Endothelial cell of umbilical vein (primary cell): Measurements from ENCODE around the gene CACNA2D3.

Experiments used
- EZH2 ChIP-seq: IDR thresholded peaks from 2 replicates; pipeline ENCODE4 v1.6.1; 2012; ENCODE audit warnings: borderline replicate concordance, low read depth, mild to moderate bottlenecking, moderate library complexity, low read length, inconsistent platforms; ENCODE audit not compliant: severe bottlenecking
- JUN ChIP-seq: IDR thresholded peaks from 2 replicates; pipeline ENCODE4 v1.6.1; 2011; ENCODE audit warnings: borderline replicate concordance, low read depth; ENCODE audit not compliant: insufficient read length, insufficient read depth
- POLR2AphosphoS5 ChIP-seq: IDR thresholded peaks from 2 replicates; pipeline ENCODE4 v1.6.1; 2012; ENCODE audit warnings: low read depth, mild to moderate bottlenecking, control low read depth, low read length, moderate library complexity; ENCODE audit not compliant: insufficient read depth
- TF ChIP-seq, protein P1 (sequence below), 2 donors: IDR thresholded peaks; 1 replicate in 1 of 2; 2 replicates in 1 of 2; pipeline ENCODE4 v1.5.1; 2011; ENCODE audit warnings: low read length in 2 of 2, mild to moderate bottlenecking in 2 of 2, moderate library complexity in 2 of 2, control low read depth in 1 of 2, inconsistent platforms in 1 of 2, low read depth in 1 of 2; ENCODE audit not compliant: insufficient read depth in 1 of 2; ENCODE audit errors: extremely low read depth in 1 of 2

DNA sequence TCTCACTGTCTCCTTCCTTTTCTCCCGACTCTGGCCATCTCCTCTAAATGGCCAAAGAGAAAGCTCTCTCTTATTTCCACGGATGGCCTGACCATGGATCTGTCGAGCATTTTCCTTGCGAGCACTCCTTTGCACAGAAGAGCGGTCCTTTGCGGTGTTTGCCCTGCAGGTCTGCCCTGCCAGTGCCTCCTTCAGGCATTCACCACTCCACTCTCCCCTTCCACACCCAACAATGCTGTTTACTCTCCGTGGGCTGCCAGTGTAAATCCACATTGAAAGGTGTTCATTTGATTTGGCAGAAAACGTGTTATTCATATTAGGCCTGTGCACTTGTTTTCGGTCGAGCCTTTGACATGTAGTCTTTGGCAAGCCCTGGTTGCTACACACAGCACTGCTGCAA lies 49.6 kb downstream of the CACNA2D3 start:
- no peak for TF ChIP-seq EZH2
- TF ChIP-seq, protein P1, sequence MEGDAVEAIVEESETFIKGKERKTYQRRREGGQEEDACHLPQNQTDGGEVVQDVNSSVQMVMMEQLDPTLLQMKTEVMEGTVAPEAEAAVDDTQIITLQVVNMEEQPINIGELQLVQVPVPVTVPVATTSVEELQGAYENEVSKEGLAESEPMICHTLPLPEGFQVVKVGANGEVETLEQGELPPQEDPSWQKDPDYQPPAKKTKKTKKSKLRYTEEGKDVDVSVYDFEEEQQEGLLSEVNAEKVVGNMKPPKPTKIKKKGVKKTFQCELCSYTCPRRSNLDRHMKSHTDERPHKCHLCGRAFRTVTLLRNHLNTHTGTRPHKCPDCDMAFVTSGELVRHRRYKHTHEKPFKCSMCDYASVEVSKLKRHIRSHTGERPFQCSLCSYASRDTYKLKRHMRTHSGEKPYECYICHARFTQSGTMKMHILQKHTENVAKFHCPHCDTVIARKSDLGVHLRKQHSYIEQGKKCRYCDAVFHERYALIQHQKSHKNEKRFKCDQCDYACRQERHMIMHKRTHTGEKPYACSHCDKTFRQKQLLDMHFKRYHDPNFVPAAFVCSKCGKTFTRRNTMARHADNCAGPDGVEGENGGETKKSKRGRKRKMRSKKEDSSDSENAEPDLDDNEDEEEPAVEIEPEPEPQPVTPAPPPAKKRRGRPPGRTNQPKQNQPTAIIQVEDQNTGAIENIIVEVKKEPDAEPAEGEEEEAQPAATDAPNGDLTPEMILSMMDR (IDR thresholded peaks at IDR 0.05; ENCODE audit: extremely low read depth in 1 of 2, insufficient read depth in 1 of 2, low read depth in 1 of 2, low read length in 2 of 2), result no peak
- no peak for TF ChIP-seq POLR2AphosphoS5
- TF ChIP-seq JUN, result no peak
